Measurements from ENCODE around the gene SELENOI.
"Not testable (repeated sequence)": the region's sequence is repeated elsewhere in the genome, so short reads cannot be mapped to it uniquely, and the experiment has no call there.

SELENOI gene

GRCh38 chr2:26364669-26365068, 18.7 kb downstream of the SELENOI start:
- DNase-seq (ENCODE audit: extremely low spot score), result no peak
- CTCF ChIA-PET, result no interaction called here
- POLR2A ChIA-PET, result no interaction called here
- TF ChIP-seq ZNF384 (IDR thresholded peaks at IDR 0.05), result no peak
- TF ChIP-seq ELF4 (IDR thresholded peaks at IDR 0.05), result no peak
- TF ChIP-seq FOXM1 (IDR thresholded peaks at IDR 0.05; ENCODE audit: borderline replicate concordance), result no peak
- no peak for TF ChIP-seq PKNOX1 (IDR thresholded peaks at IDR 0.05)
- TF ChIP-seq TARDBP (IDR thresholded peaks at IDR 0.05), result no peak

GRCh38 chr2:26366957-26367356, 21.0 kb downstream of the SELENOI start:
- ChIA-PET CTCF (no interaction called here), POLR2A (no interaction called here)
- TF ChIP-seq NFRKB (IDR thresholded peaks at IDR 0.05), result no peak
- no peak for TF ChIP-seq SP1 (IDR thresholded peaks at IDR 0.05)
- no peak for TF ChIP-seq TARDBP (IDR thresholded peaks at IDR 0.05)
- no peak for TF ChIP-seq ZNF384 (IDR thresholded peaks at IDR 0.05)
- no peak for TF ChIP-seq HDGF (IDR thresholded peaks at IDR 0.05; ENCODE audit: borderline replicate concordance)
- no peak for TF ChIP-seq LEF1 (IDR thresholded peaks at IDR 0.05; ENCODE audit: borderline replicate concordance)
- no peak for TF ChIP-seq FOXM1 (IDR thresholded peaks at IDR 0.05; ENCODE audit: borderline replicate concordance)
- no peak for TF ChIP-seq L3MBTL2 (conservative IDR thresholded peaks at IDR 0.05)
- no peak for TF ChIP-seq ELF4 (IDR thresholded peaks at IDR 0.05)
- TF ChIP-seq ARNT (IDR thresholded peaks at IDR 0.05), result no peak
- TF ChIP-seq FOXA1 (IDR thresholded peaks at IDR 0.05), result no peak
- no peak for TF ChIP-seq BHLHE40 (IDR thresholded peaks at IDR 0.05; ENCODE audit: borderline replicate concordance)
- TF ChIP-seq SUZ12 (IDR thresholded peaks at IDR 0.05), result no peak
- no peak for TF ChIP-seq PKNOX1 (IDR thresholded peaks at IDR 0.05)
- no peak for TF ChIP-seq FOXK2 (IDR thresholded peaks at IDR 0.05)
- TF ChIP-seq CTBP1 (IDR thresholded peaks at IDR 0.05; ENCODE audit: borderline replicate concordance), result no peak
- DNase-seq (ENCODE audit: extremely low spot score), result no peak

GRCh38 chr2:26369664-26370063, 23.7 kb downstream of the SELENOI start:
- DNase-seq (ENCODE audit: extremely low spot score); POLR2A ChIA-PET; CTCF ChIA-PET: not testable (repeated sequence)

GRCh38 chr2:26370909-26371308, 25.0 kb downstream of the SELENOI start:
- CTCF ChIA-PET; POLR2A ChIA-PET; DNase-seq (ENCODE audit: extremely low spot score): not testable (repeated sequence)

- no peak for TF ChIP-seq LEF1 (IDR thresholded peaks at IDR 0.05; ENCODE audit: borderline replicate concordance)
- TF ChIP-seq PKNOX1 (IDR thresholded peaks at IDR 0.05), result peak; percentile 58; the same call in 1 of the 2 replicates
- no peak for TF ChIP-seq ARNT (IDR thresholded peaks at IDR 0.05)
- TF ChIP-seq HDGF (IDR thresholded peaks at IDR 0.05; ENCODE audit: borderline replicate concordance), result no peak
- no peak for TF ChIP-seq FOXM1 (IDR thresholded peaks at IDR 0.05; ENCODE audit: borderline replicate concordance)
- DNase-seq (ENCODE audit: extremely low spot score), result no peak
- ChIA-PET POLR2A (no interaction called here), CTCF (no interaction called here)
Measured at GRCh38 chr2:26376799-26377198, 30.9 kb downstream of the SELENOI start.

- POLR2A ChIA-PET, result interaction anchor here (1.1 kb wide), 1 partner anchor 35 kb away, joined by 3 read pairs; the partner anchor contains the start of gene SELENOI
- TF ChIP-seq FOXM1 (IDR thresholded peaks at IDR 0.05; ENCODE audit: borderline replicate concordance) (no peak), L3MBTL2 (conservative IDR thresholded peaks at IDR 0.05) (no peak), CTBP1 (IDR thresholded peaks at IDR 0.05; ENCODE audit: borderline replicate concordance) (no peak), ELF4 (IDR thresholded peaks at IDR 0.05) (no peak), NFRKB (IDR thresholded peaks at IDR 0.05) (no peak), ARNT (IDR thresholded peaks at IDR 0.05) (no peak), HDGF (IDR thresholded peaks at IDR 0.05; ENCODE audit: borderline replicate concordance) (no peak), LEF1 (IDR thresholded peaks at IDR 0.05; ENCODE audit: borderline replicate concordance) (no peak), TARDBP (IDR thresholded peaks at IDR 0.05) (no peak), FOXK2 (IDR thresholded peaks at IDR 0.05) (no peak), SUZ12 (IDR thresholded peaks at IDR 0.05) (no peak), ZNF384 (IDR thresholded peaks at IDR 0.05) (no peak), PKNOX1 (IDR thresholded peaks at IDR 0.05) (no peak), FOXA1 (IDR thresholded peaks at IDR 0.05) (no peak), BHLHE40 (IDR thresholded peaks at IDR 0.05; ENCODE audit: borderline replicate concordance) (no peak), SP1 (IDR thresholded peaks at IDR 0.05) (no peak)
- DNase-seq (ENCODE audit: extremely low spot score), result no peak
- CTCF ChIA-PET, result no interaction called here
Measured at GRCh38 chr2:26380281-26380680, 34.3 kb downstream of the SELENOI start.

- CTCF ChIA-PET, result no interaction called here
- DNase-seq (ENCODE audit: extremely low spot score), result no peak
- no peak for TF ChIP-seq BHLHE40 (IDR thresholded peaks at IDR 0.05; ENCODE audit: borderline replicate concordance)
- TF ChIP-seq FOXK2 (IDR thresholded peaks at IDR 0.05), result no peak
- TF ChIP-seq FOXM1 (IDR thresholded peaks at IDR 0.05; ENCODE audit: borderline replicate concordance), result no peak
- TF ChIP-seq SUZ12 (IDR thresholded peaks at IDR 0.05), result no peak
- TF ChIP-seq LEF1 (IDR thresholded peaks at IDR 0.05; ENCODE audit: borderline replicate concordance), result no peak
- no peak for TF ChIP-seq L3MBTL2 (conservative IDR thresholded peaks at IDR 0.05)
- TF ChIP-seq TARDBP (IDR thresholded peaks at IDR 0.05), result no peak
- TF ChIP-seq PKNOX1 (IDR thresholded peaks at IDR 0.05), result no peak
- no peak for TF ChIP-seq FOXA1 (IDR thresholded peaks at IDR 0.05)
- POLR2A ChIA-PET, result no interaction called here
Measured at GRCh38 chr2:26382564-26382963, 36.6 kb downstream of the SELENOI start.

All from HEK293T (cell line).